HEK293T (cell line): ENCODE measurements around the gene ARHGAP26.

ENCODE experiments used
- NFRKB ChIP-seq: fragments of 450-650 bp; IDR thresholded peaks from 2 replicates; pipeline ENCODE4 v1.6.1; 2016; ENCODE audit warnings: mild to moderate bottlenecking, moderate library complexity
- SUZ12 ChIP-seq: fragments of 450-650 bp; IDR thresholded peaks from 2 replicates; pipeline ENCODE4 v1.6.1; 2016; ENCODE audit warnings: mild to moderate bottlenecking

GRCh38 chr5:142834504-142834903 lies 64.3 kb downstream of the ARHGAP26 start:
- TF ChIP-seq SUZ12 (no peak), NFRKB (no peak)
